Transverse colon (tissue), 4 donors: ENCODE data around the gene MPST.
A peak's percentile ranks its signal among the peaks of the same experiment; 100 is the strongest.

Experiments used
- CTCF ChIP-seq, 5 experiments: fragments of 200-600 bp in 3 of 5; fragments of 450-650 bp in 2 of 5; sonication (generic) in 3 of 5; IDR thresholded peaks; 1 replicate in 2 of 5; 2 replicates in 3 of 5; pipeline ENCODE4 v1.5.1; 2016 to 2017; ENCODE audit warnings: antibody characterized with exemption in 5 of 5, inconsistent platforms in 3 of 5, mild to moderate bottlenecking in 2 of 5, moderate library complexity in 1 of 5
- POLR2A ChIP-seq: fragments of 450-650 bp; IDR thresholded peaks from one replicate; pipeline ENCODE4 v1.6.1; 2016; ENCODE audit warnings: antibody characterized with exemption, mild to moderate bottlenecking, moderate library complexity
- POLR2AphosphoS5 ChIP-seq, 3 donors: sonication (generic); formaldehyde crosslinking; IDR thresholded peaks; one replicate each; pipeline ENCODE4 v1.6.1; 2016; ENCODE audit warnings: antibody characterized with exemption in 3 of 3

GRCh38 chr22:37020192-37020479 is 594 bp downstream of the MPST start:
- TF ChIP-seq CTCF (IDR thresholded peaks at IDR 0.05), result no peak
- peak; percentile 80 for TF ChIP-seq POLR2A
- TF ChIP-seq POLR2AphosphoS5 (IDR thresholded peaks at IDR 0.05), result peak in 2 of 3 donors; percentile 70 to 75
